DLD1 (cell line): ENCODE results near the gene CAMK2N1.

Source experiments
- in situ Hi-C: cut with HindIII; loops from 2 replicates; pipeline ENCODE4 v1.10.0; 2017; ENCODE audit warnings: low sequenced_read_pairs

CAMK2N1 gene

GRCh38 chr1:20480243-20480944 lies 5.6 kb downstream of the CAMK2N1 start:
- in situ Hi-C loops: no loop called here

GRCh38 chr1:20479840-20480239 lies 6.2 kb downstream of the CAMK2N1 start:
- in situ Hi-C loops: no loop called here

- in situ Hi-C loops: no loop called here
These were observed 7.9 kb downstream of the CAMK2N1 start for GRCh38 chr1:20478057-20478635.

GRCh38 chr1:20477348-20478056 lies 8.5 kb downstream of the CAMK2N1 start:
- in situ Hi-C loops: no loop called here

- in situ Hi-C loops: no loop called here
These were observed 9.6 kb downstream of the CAMK2N1 start for GRCh38 chr1:20476265-20477038.

- in situ Hi-C loops: no loop called here
These were observed 11.0 kb downstream of the CAMK2N1 start for GRCh38 chr1:20474996-20475395.

GRCh38 chr1:20474333-20474975 lies 11.6 kb downstream of the CAMK2N1 start:
- in situ Hi-C loops: no loop called here

- in situ Hi-C loops: no loop called here
These were observed 12.1 kb downstream of the CAMK2N1 start for GRCh38 chr1:20473894-20474293.

GRCh38 chr1:20472860-20473711 lies 12.9 kb downstream of the CAMK2N1 start:
- in situ Hi-C loops: no loop called here

- in situ Hi-C loops: no loop called here
These were observed 13.9 kb downstream of the CAMK2N1 start for GRCh38 chr1:20472121-20472520.

GRCh38 chr1:20470194-20470593 lies 15.8 kb downstream of the CAMK2N1 start:
- in situ Hi-C loops: no loop called here

- in situ Hi-C loops: no loop called here
These were observed 16.5 kb downstream of the CAMK2N1 start for GRCh38 chr1:20469406-20470076.

GRCh38 chr1:20466273-20466672 lies 19.7 kb downstream of the CAMK2N1 start:
- in situ Hi-C loops: no loop called here

GRCh38 chr1:20465187-20465586 lies 20.8 kb downstream of the CAMK2N1 start:
- in situ Hi-C loops: no loop called here

- in situ Hi-C loops: no loop called here
These were observed 22.5 kb downstream of the CAMK2N1 start for GRCh38 chr1:20463502-20463901.

GRCh38 chr1:20462397-20462796 lies 23.6 kb downstream of the CAMK2N1 start:
- in situ Hi-C loops: no loop called here

GRCh38 chr1:20458717-20459116 lies 27.3 kb downstream of the CAMK2N1 start:
- in situ Hi-C loops: no loop called here

- in situ Hi-C loops: no loop called here
These were observed 32.0 kb downstream of the CAMK2N1 start for GRCh38 chr1:20454004-20454403.

- in situ Hi-C loops: no loop called here
These were observed 36.2 kb downstream of the CAMK2N1 start for GRCh38 chr1:20449735-20450311.
